ENCODE measurements around the gene PDE9A. TPM values are rescaled to one million over a fixed set of nuclear protein-coding genes. Genes with fewer than 3 reads are reported as not detected.

PDE9A gene
- total and polyA plus RNA-seq, 2 donors (not counting 3 experiments of a cell fraction or from before 2014, with no cell fraction given), result 0.28 to 2.2 TPM

- Histone ChIP-seq H3K27me3 (ENCODE audit: control insufficient read depth in 2 of 2, insufficient read depth in 2 of 2, low read length in 2 of 2) (peaks cover 0 to 3% of the 10 kb centered on the region in 2 experiments), H3K4me2 (ENCODE audit: insufficient read depth, low read length) (no peak overlapping the region), H3K36me3 (ENCODE audit: control insufficient read depth in 2 of 2, extremely low read depth in 1 of 2, insufficient read depth in 2 of 2, low read length in 2 of 2) (no peaks in the 10 kb centered on the region), H3K9me1 (replicated peaks; ENCODE audit: control insufficient read depth, extremely low read depth, insufficient read depth, low read length) (no peaks in the 10 kb centered on the region), H2AFZ (ENCODE audit: low read depth, low read length) (no peak overlapping the region), H3K4me3 (replicated peaks in 1 of 3; ENCODE audit: insufficient read depth in 1 of 3, low read depth in 1 of 3, low read length in 3 of 3) (no peak overlapping the region), H3K9me3 (replicated peaks; ENCODE audit: control insufficient read depth, insufficient read depth, low read length) (no peaks in the 10 kb centered on the region), H3K27ac (ENCODE audit: insufficient read depth, low read depth, low read length) (no peak overlapping the region), H4K20me1 (replicated peaks; ENCODE audit: control insufficient read depth, extremely low read depth, insufficient read depth, low read length) (no peaks in the 10 kb centered on the region), H3K4me1 (ENCODE audit: control insufficient read depth, extremely low read depth, insufficient read depth, low read length) (no peaks in the 10 kb centered on the region), H3K9ac (replicated peaks; ENCODE audit: extremely low read depth, insufficient read depth, low read length) (no peak overlapping the region), H3K79me2 (ENCODE audit: control insufficient read depth, insufficient read depth, low read length) (no peaks in the 10 kb centered on the region)
- intact Hi-C loops (cut with micrococcal nuclease), result no loop called here
- dilution Hi-C loops (cut with MboI; ENCODE audit: extremely low pct_ligation_motif_present, low sequenced_read_pairs), result no loop called here
- DNase-seq (ENCODE audit: low read depth, low spot score) (no peak), FAIRE-seq (no peak)
- ChIA-PET CTCF (no interaction called here), POLR2A (no interaction called here)
- no TSS peak for BruUV-seq (replicated peaks)
- TF ChIP-seq GATA2 (IDR thresholded peaks at IDR 0.05; ENCODE audit: insufficient read depth, insufficient read length, low read depth, low read length) (no peak), FOS (IDR thresholded peaks at IDR 0.05; ENCODE audit: borderline replicate concordance, insufficient read depth, low read length) (no peak), JUN (IDR thresholded peaks at IDR 0.05; ENCODE audit: borderline replicate concordance, insufficient read depth, insufficient read length, low read depth) (no peak), POLR2AphosphoS5 (IDR thresholded peaks at IDR 0.05; ENCODE audit: insufficient read depth, low read depth, low read length) (no peak), MYC (IDR thresholded peaks at IDR 0.05; ENCODE audit: low read depth, low read length) (no peak), MAX (IDR thresholded peaks at IDR 0.05; ENCODE audit: insufficient read depth, insufficient read length) (no peak)
Measured at GRCh38 chr21:42732033-42732410, 78.6 kb downstream of the PDE9A start.

GRCh38 chr21:42733037-42733627 lies 79.7 kb downstream of the PDE9A start:
- H4K20me1 ChIP-seq (replicated peaks; ENCODE audit: control insufficient read depth, extremely low read depth, insufficient read depth, low read length), result no peaks in the 10 kb centered on the region
- ChIA-PET CTCF (no interaction called here), POLR2A (no interaction called here)
- H3K27me3 ChIP-seq (ENCODE audit: control insufficient read depth in 2 of 2, insufficient read depth in 2 of 2, low read length in 2 of 2), result peaks cover 0 to 3% of the 10 kb centered on the region in 2 experiments
- H2AFZ ChIP-seq (ENCODE audit: low read depth, low read length), result no peak overlapping the region
- DNase-seq (ENCODE audit: low read depth, low spot score) (no peak), FAIRE-seq (no peak)
- H3K9me3 ChIP-seq (replicated peaks; ENCODE audit: control insufficient read depth, insufficient read depth, low read length), result no peaks in the 10 kb centered on the region
- H3K36me3 ChIP-seq (ENCODE audit: control insufficient read depth in 2 of 2, extremely low read depth in 1 of 2, insufficient read depth in 2 of 2, low read length in 2 of 2), result no peaks in the 10 kb centered on the region
- H3K79me2 ChIP-seq (ENCODE audit: control insufficient read depth, insufficient read depth, low read length), result no peaks in the 10 kb centered on the region
- H3K9ac ChIP-seq (replicated peaks; ENCODE audit: extremely low read depth, insufficient read depth, low read length), result no peak overlapping the region
- no peak overlapping the region for H3K4me2 ChIP-seq (ENCODE audit: insufficient read depth, low read length)
- TF ChIP-seq POLR2AphosphoS5 (IDR thresholded peaks at IDR 0.05; ENCODE audit: insufficient read depth, low read depth, low read length) (no peak), EZH2 (IDR thresholded peaks at IDR 0.05; ENCODE audit: borderline replicate concordance, low read depth, low read length, severe bottlenecking) (no peak), MYC (IDR thresholded peaks at IDR 0.05; ENCODE audit: low read depth, low read length) (no peak), CTCF (IDR thresholded peaks at IDR 0.05; ENCODE audit: extremely low read depth in 1 of 2, insufficient read depth in 1 of 2, low read depth in 1 of 2, low read length in 2 of 2) (no peak), JUN (IDR thresholded peaks at IDR 0.05; ENCODE audit: borderline replicate concordance, insufficient read depth, insufficient read length, low read depth) (no peak), MAX (IDR thresholded peaks at IDR 0.05; ENCODE audit: insufficient read depth, insufficient read length) (no peak), POLR2A (IDR thresholded peaks at IDR 0.05; ENCODE audit: low read depth, low read length) (no peak), GATA2 (IDR thresholded peaks at IDR 0.05; ENCODE audit: insufficient read depth, insufficient read length, low read depth, low read length) (no peak), FOS (IDR thresholded peaks at IDR 0.05; ENCODE audit: borderline replicate concordance, insufficient read depth, low read length) (no peak)
- H3K4me1 ChIP-seq (ENCODE audit: control insufficient read depth, extremely low read depth, insufficient read depth, low read length), result no peaks in the 10 kb centered on the region
- no peaks in the 10 kb centered on the region for H3K9me1 ChIP-seq (replicated peaks; ENCODE audit: control insufficient read depth, extremely low read depth, insufficient read depth, low read length)
- no peak overlapping the region for H3K4me3 ChIP-seq (replicated peaks in 1 of 3; ENCODE audit: insufficient read depth in 1 of 3, low read depth in 1 of 3, low read length in 3 of 3)
- no peak overlapping the region for H3K27ac ChIP-seq (ENCODE audit: insufficient read depth, low read depth, low read length)
- dilution Hi-C loops (cut with MboI; ENCODE audit: extremely low pct_ligation_motif_present, low sequenced_read_pairs), result no loop called here
- intact Hi-C loops (cut with micrococcal nuclease), result no loop called here
- BruUV-seq (replicated peaks), result no TSS peak
